SK-N-SH treated with all-trans-retinoic acid at 6 μM for 48 hours (cell line): ENCODE measurements around the gene POU3F1.

Experiments used
- ATAC-seq: fragments of 200-7000 bp; cut with Tn5 transposase; 3 replicates; pipeline ENCODE4 v1.9.1; 2020; ENCODE audit warnings: mild to moderate bottlenecking, moderate library complexity
- ARNTL ChIP-seq: fragments of 450-650 bp; formaldehyde crosslinking; IDR thresholded peaks from 2 replicates; pipeline ENCODE4 v1.5.0; 2020; ENCODE audit warnings: low read depth, mild to moderate bottlenecking, moderate library complexity, borderline replicate concordance
- BACH2 ChIP-seq: fragments of 250-450 bp; sonication (Bioruptor Pico); IDR thresholded peaks from 2 replicates; pipeline ENCODE4 v1.9.0; 2021; ENCODE audit warnings: mild to moderate bottlenecking, borderline replicate concordance
- CSDC2 ChIP-seq: fragments of 250-450 bp; sonication (Bioruptor Pico); IDR thresholded peaks from 2 replicates; pipeline ENCODE4 v1.5.0; 2020; ENCODE audit warnings: mild to moderate bottlenecking, moderate library complexity
- ESRRG ChIP-seq: fragments of 250-450 bp; sonication (Bioruptor Pico); IDR thresholded peaks from 2 replicates; pipeline ENCODE4 v1.6.1; 2021; ENCODE audit warnings: mild to moderate bottlenecking
- GLIS3 ChIP-seq: fragments of 250-450 bp; sonication (Bioruptor Pico); IDR thresholded peaks from 2 replicates; pipeline ENCODE4 v1.5.0; 2020; ENCODE audit warnings: mild to moderate bottlenecking, moderate library complexity
- ISL1 ChIP-seq: fragments of 250-450 bp; sonication (Bioruptor Pico); IDR thresholded peaks from 2 replicates; pipeline ENCODE4 v2.1.2; 2022; ENCODE audit warnings: mild to moderate bottlenecking, moderate library complexity
- OSR1 ChIP-seq: fragments of 250-450 bp; sonication (Bioruptor Pico); IDR thresholded peaks from 2 replicates; pipeline ENCODE4 v1.8.0; 2022; ENCODE audit warnings: moderate library complexity, mild to moderate bottlenecking, inconsistent platforms
- PATZ1 ChIP-seq: fragments of 250-450 bp; sonication (Bioruptor Pico); IDR thresholded peaks from 2 replicates; pipeline ENCODE4 v1.8.0; 2020; ENCODE audit warnings: mild to moderate bottlenecking, moderate library complexity, borderline replicate concordance
- POU6F1 ChIP-seq: fragments of 250-450 bp; sonication (Bioruptor Pico); IDR thresholded peaks from 2 replicates; pipeline ENCODE4 v1.8.0; 2021; ENCODE audit warnings: low read depth, mild to moderate bottlenecking, moderate library complexity, borderline replicate concordance
- PPARA ChIP-seq: fragments of 250-450 bp; sonication (Bioruptor Pico); IDR thresholded peaks from 2 replicates; pipeline ENCODE4 v1.5.0; 2020; ENCODE audit warnings: mild to moderate bottlenecking, borderline replicate concordance
- RARB ChIP-seq: fragments of 250-450 bp; sonication (Bioruptor Pico); IDR thresholded peaks from 2 replicates; pipeline ENCODE4 v1.8.0; 2021; ENCODE audit warnings: mild to moderate bottlenecking, moderate library complexity
- SNAI2 ChIP-seq: fragments of 250-450 bp; sonication (Bioruptor Pico); IDR thresholded peaks from 2 replicates; pipeline ENCODE4 v1.5.0; 2020; ENCODE audit warnings: mild to moderate bottlenecking, moderate library complexity
- TCF4 ChIP-seq: fragments of 250-450 bp; sonication (Bioruptor Pico); IDR thresholded peaks from 2 replicates; pipeline ENCODE4 v1.8.0; 2021; ENCODE audit warnings: mild to moderate bottlenecking, moderate library complexity, borderline replicate concordance
- TOX ChIP-seq: fragments of 250-450 bp; sonication (Bioruptor Pico); IDR thresholded peaks from 2 replicates; pipeline ENCODE4 v1.8.0; 2021; ENCODE audit warnings: mild to moderate bottlenecking, moderate library complexity, borderline replicate concordance
- TSHZ2 ChIP-seq: fragments of 250-450 bp; sonication (Bioruptor Pico); IDR thresholded peaks from 2 replicates; pipeline ENCODE4 v1.5.0; 2020; ENCODE audit warnings: mild to moderate bottlenecking, moderate library complexity
- ZC3H10 ChIP-seq: fragments of 250-450 bp; sonication (Bioruptor Pico); IDR thresholded peaks from 2 replicates; pipeline ENCODE4 v1.5.1; 2021; ENCODE audit warnings: mild to moderate bottlenecking, moderate library complexity
- ZFP3 ChIP-seq: fragments of 250-450 bp; sonication (Bioruptor Pico); IDR thresholded peaks from 2 replicates; pipeline ENCODE4 v1.5.0; 2020; ENCODE audit warnings: mild to moderate bottlenecking, moderate library complexity
- ZFP30 ChIP-seq: fragments of 450-650 bp; formaldehyde crosslinking; IDR thresholded peaks from 2 replicates; pipeline ENCODE4 v1.5.0; 2022; ENCODE audit warnings: mild to moderate bottlenecking, moderate library complexity
- ZNF565 ChIP-seq: fragments of 450-650 bp; formaldehyde crosslinking; conservative IDR thresholded peaks from 2 replicates; pipeline ENCODE4 v1.5.0; 2020; ENCODE audit warnings: low read depth, mild to moderate bottlenecking, moderate library complexity
- ZNF70 ChIP-seq: fragments of 450-650 bp; formaldehyde crosslinking; IDR thresholded peaks from 2 replicates; pipeline ENCODE4 v1.5.0; 2020; ENCODE audit warnings: mild to moderate bottlenecking, moderate library complexity
- ZNF8 ChIP-seq: fragments of 450-650 bp; formaldehyde crosslinking; IDR thresholded peaks from 2 replicates; pipeline ENCODE4 v1.5.0; 2020; ENCODE audit warnings: mild to moderate bottlenecking, moderate library complexity

Gene POU3F1

GRCh38 chr1:38009841-38010180 is 36.8 kb downstream of the POU3F1 start:
- TF ChIP-seq ZFP30 (no peak), POU6F1 (CRISPR knock-in tag) (no peak), ZNF70 (CRISPR knock-in tag) (no peak), SNAI2 (CRISPR knock-in tag) (no peak), TOX (no peak), ARNTL (CRISPR knock-in tag) (no peak), BACH2 (no peak), ZNF8 (CRISPR knock-in tag) (no peak), GLIS3 (CRISPR knock-in tag) (no peak), ISL1 (no peak), ZFP3 (no peak), CSDC2 (no peak), TSHZ2 (CRISPR knock-in tag) (no peak), OSR1 (no peak), RARB (CRISPR knock-in tag) (no peak), ZNF565 (CRISPR knock-in tag) (no peak), ZC3H10 (no peak), PPARA (CRISPR knock-in tag) (no peak)
- no peak for ATAC-seq

- TF ChIP-seq TCF4 (CRISPR knock-in tag) (no peak), ZNF565 (CRISPR knock-in tag) (no peak)
- no peak for ATAC-seq
Measured at GRCh38 chr1:38009088-38009840, 37.3 kb downstream of the POU3F1 start.

DNA sequence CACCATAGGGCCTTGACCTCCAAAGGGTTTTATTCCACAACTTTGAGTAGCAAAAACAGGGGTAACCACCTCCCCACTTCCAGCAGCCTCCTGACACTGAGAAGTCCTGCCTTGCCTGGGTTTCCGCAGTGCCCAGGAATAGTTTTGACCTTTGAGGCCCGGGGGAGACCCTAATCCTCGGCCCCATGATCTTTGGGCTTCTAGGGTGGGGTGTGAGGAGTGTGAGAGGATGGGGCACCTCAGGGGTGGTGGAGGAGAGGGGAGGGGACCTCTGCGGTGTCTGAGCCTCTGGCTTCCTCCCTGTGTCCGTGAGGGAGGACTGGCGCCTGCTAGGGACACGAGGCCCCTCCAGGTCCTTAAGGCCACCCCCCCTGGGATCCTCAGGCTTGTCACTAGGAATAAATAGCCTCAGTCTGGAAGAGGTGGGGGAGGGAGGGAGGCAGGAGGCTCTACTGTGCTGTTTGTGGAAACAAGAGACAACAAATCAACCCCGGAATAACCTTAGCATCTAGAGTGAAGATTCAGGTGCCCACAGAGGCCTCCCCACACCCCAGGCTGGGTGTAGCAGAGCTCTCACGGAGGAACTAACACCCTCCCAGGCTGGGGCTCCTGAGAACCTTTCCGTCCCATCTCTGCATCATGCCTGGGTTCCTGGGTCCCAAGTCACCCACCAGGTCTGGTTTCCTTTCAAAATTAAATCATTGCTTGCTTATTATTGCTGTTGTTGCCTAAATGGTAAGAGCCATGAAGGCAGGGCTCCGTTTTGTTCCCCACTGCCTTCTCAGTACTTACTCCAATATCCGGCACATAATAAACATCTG is 40.4 kb downstream of the POU3F1 start:
- ATAC-seq = no peak
- TF ChIP-seq ZFP30 (no peak), OSR1 (no peak), GLIS3 (CRISPR knock-in tag) (no peak), BACH2 (no peak), CSDC2 (no peak), ESRRG (CRISPR knock-in tag) (no peak), PPARA (CRISPR knock-in tag) (no peak), ZNF8 (CRISPR knock-in tag) (no peak), POU6F1 (CRISPR knock-in tag) (no peak), ZNF70 (CRISPR knock-in tag) (no peak), PATZ1 (CRISPR knock-in tag) (no peak), ZC3H10 (no peak)
